SU-DHL-6 (cell line): Measurements from ENCODE around the gene LPIN1.

ENCODE experiments used
- H2AFZ ChIP-seq: fragments of 200-600 bp; sonication (generic); 2 replicates; pipeline ENCODE4 v1.6.1; 2014; ENCODE audit warnings: low read depth, mild to moderate bottlenecking, moderate library complexity, mixed read lengths, antibody characterized with exemption, low read length; ENCODE audit not compliant: severe bottlenecking
- H3F3A ChIP-seq: fragments of 200-600 bp; shearing (Covaris generic); 2 replicates; pipeline ENCODE4 v1.6.0; 2016; ENCODE audit warnings: antibody characterized with exemption, mild to moderate bottlenecking; ENCODE audit not compliant: insufficient read depth
- H3K27ac ChIP-seq: fragments of 200-600 bp; sonication (generic); 2 replicates; pipeline ENCODE4 v1.5.1; 2016; ENCODE audit warnings: low read depth, mild to moderate bottlenecking, low read length, moderate library complexity, mixed read lengths
- H3K27me3 ChIP-seq: fragments of 200-600 bp; sonication (generic), shearing (Covaris generic); 2 replicates; pipeline ENCODE4 v1.6.0; 2014; ENCODE audit warnings: mild to moderate bottlenecking, low read length
- H3K36me3 ChIP-seq: fragments of 200-600 bp; sonication (generic); 2 replicates; pipeline ENCODE4 v1.6.1; 2014; ENCODE audit warnings: mild to moderate bottlenecking, low read length, mixed read lengths
- H3K4me2 ChIP-seq: fragments of 300-600, 200-600 bp; shearing (Covaris generic), sonication (generic); 2 replicates; pipeline ENCODE4 v1.6.0; 2014; ENCODE audit warnings: low read length, low read depth, mild to moderate bottlenecking; ENCODE audit not compliant: poor library complexity, severe bottlenecking
- H3K4me3 ChIP-seq: fragments of 200-600 bp; sonication (generic); 2 replicates; pipeline ENCODE4 v1.5.1; 2014; ENCODE audit warnings: antibody characterized with exemption, low read length, mild to moderate bottlenecking, mixed read lengths; ENCODE audit not compliant: insufficient read depth, poor library complexity, severe bottlenecking
- H3K79me2 ChIP-seq: fragments of 200-600 bp; sonication (generic); 2 replicates; pipeline ENCODE4 v1.6.1; 2014; ENCODE audit warnings: mild to moderate bottlenecking, low read length, moderate library complexity; ENCODE audit not compliant: insufficient read depth
- H3K9ac ChIP-seq: fragments of 200-600 bp; sonication (generic); 2 replicates; pipeline ENCODE4 v1.7.0; 2014; ENCODE audit warnings: mild to moderate bottlenecking, low read length
- H3K9me2 ChIP-seq: fragments of 200-600 bp; sonication (generic); replicated peaks from 2 replicates; pipeline ENCODE4 v1.6.1; 2014; ENCODE audit warnings: low read length; ENCODE audit not compliant: insufficient read depth
- H3K9me3 ChIP-seq: fragments of 200-600 bp; sonication (generic); 2 replicates; pipeline ENCODE4 v1.6.1; 2014; ENCODE audit warnings: low read length, mixed read lengths; ENCODE audit not compliant: insufficient read depth
- H4K20me1 ChIP-seq: fragments of 200-600 bp; sonication (generic); 2 replicates; pipeline ENCODE4 v1.6.1; 2014; ENCODE audit warnings: low read depth, mild to moderate bottlenecking, antibody characterized with exemption, low read length, moderate library complexity, mixed read lengths
- EZH2phosphoT487 ChIP-seq: fragments of 200-600 bp; sonication (generic), shearing (Covaris generic); conservative IDR thresholded peaks from 2 replicates; pipeline ENCODE4 v1.6.1; 2018; ENCODE audit warnings: mild to moderate bottlenecking, antibody characterized with exemption, low read length, moderate library complexity, mixed read lengths
- TF ChIP-seq, protein P1 (sequence below): fragments of 200-600 bp; sonication (generic); IDR thresholded peaks from one replicate; pipeline ENCODE4 v1.5.1; 2017; ENCODE audit warnings: antibody characterized with exemption, mild to moderate bottlenecking, low read length, moderate library complexity; ENCODE audit not compliant: insufficient read depth, poor library complexity, severe bottlenecking

Gene LPIN1

GRCh38 chr2:11752906-11753305 is 6.5 kb downstream of the LPIN1 start:
- H3K27ac ChIP-seq = peak overlapping the region; percentile 98
- H2AFZ ChIP-seq = no peak overlapping the region
- H3K4me3 ChIP-seq = peak overlapping the region; percentile 15
- no peaks in the 10 kb centered on the region for H3K27me3 ChIP-seq
- peaks cover 2% of the 10 kb centered on the region; the same call in 1 of the 2 replicates for H3K36me3 ChIP-seq
- H3F3A ChIP-seq = peaks cover 77% of the 10 kb centered on the region
- H3K79me2 ChIP-seq = peaks cover 81% of the 10 kb centered on the region
- no peaks in the 10 kb centered on the region for H3K9me3 ChIP-seq
- TF ChIP-seq, protein P1, sequence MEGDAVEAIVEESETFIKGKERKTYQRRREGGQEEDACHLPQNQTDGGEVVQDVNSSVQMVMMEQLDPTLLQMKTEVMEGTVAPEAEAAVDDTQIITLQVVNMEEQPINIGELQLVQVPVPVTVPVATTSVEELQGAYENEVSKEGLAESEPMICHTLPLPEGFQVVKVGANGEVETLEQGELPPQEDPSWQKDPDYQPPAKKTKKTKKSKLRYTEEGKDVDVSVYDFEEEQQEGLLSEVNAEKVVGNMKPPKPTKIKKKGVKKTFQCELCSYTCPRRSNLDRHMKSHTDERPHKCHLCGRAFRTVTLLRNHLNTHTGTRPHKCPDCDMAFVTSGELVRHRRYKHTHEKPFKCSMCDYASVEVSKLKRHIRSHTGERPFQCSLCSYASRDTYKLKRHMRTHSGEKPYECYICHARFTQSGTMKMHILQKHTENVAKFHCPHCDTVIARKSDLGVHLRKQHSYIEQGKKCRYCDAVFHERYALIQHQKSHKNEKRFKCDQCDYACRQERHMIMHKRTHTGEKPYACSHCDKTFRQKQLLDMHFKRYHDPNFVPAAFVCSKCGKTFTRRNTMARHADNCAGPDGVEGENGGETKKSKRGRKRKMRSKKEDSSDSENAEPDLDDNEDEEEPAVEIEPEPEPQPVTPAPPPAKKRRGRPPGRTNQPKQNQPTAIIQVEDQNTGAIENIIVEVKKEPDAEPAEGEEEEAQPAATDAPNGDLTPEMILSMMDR = no peak
- no peak for TF ChIP-seq EZH2phosphoT487
- H4K20me1 ChIP-seq = no peaks in the 10 kb centered on the region
- H3K9ac ChIP-seq = peak overlapping the region; percentile 60
- peak overlapping the region; percentile 65 for H3K4me2 ChIP-seq
- no peaks in the 10 kb centered on the region for H3K9me2 ChIP-seq

GRCh38 chr2:11753452-11753885 is 7.0 kb downstream of the LPIN1 start:
- Histone ChIP-seq H3K79me2 (peaks cover 81% of the 10 kb centered on the region), H3K27me3 (no peaks in the 10 kb centered on the region), H3K36me3 (peaks cover 7% of the 10 kb centered on the region; the same call in 1 of the 2 replicates), H4K20me1 (0 out of 2 replicates have a peak, but pooled peaks cover 3% of the 10 kb centered on the region), H3F3A (peaks cover 77% of the 10 kb centered on the region), H3K4me2 (peak overlapping the region; percentile 65), H3K27ac (peak overlapping the region; percentile 98), H3K9me3 (no peaks in the 10 kb centered on the region), H3K4me3 (peak overlapping the region; percentile 45), H3K9ac (peak overlapping the region; percentile 60), H3K9me2 (no peaks in the 10 kb centered on the region), H2AFZ (no peak overlapping the region)
- TF ChIP-seq, protein P1 = no peak
- no peak for TF ChIP-seq EZH2phosphoT487

DNA sequence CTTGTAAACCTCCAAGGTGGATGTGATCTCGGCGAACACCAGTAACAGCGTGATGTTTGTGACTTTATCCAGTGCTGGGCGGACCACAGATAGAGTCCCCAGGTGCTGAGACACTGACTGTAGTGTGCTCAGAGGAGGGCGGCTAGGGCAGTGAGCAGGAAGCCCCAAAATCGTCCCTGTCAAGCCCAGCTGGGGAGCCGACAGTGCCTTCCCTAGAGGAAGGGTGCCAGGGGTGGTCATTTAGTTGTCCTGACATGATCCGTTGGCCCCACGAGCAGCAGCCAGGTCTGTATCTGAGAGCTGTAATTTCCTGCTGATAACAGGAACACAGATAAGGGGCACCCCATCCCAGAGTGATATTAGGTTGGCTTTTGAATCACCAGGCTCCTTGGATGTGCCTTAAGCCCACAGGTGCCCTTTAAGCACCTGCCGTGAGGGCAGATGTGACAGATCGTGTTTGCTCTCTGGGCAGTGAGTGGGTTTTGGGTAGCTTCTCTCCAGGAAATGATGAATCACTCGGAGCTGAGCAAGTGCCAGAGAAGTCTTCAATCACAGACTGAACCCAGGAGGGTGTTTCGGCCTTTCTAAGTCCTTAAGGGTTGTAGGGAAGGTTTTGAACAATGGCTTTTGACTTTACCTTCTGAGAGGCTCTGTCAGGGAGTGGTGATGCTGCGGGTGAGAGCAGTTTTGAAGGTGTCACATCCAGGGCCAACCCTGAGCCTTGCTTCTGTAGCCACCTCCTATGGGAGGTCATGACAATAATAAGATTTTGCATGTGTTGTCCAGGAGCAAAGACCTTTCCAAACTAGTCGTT is 7.7 kb downstream of the LPIN1 start:
- Histone ChIP-seq H3K36me3 (peaks cover 8% of the 10 kb centered on the region; the same call in 1 of the 2 replicates), H3K27ac (peak overlapping the region; percentile 98)

More for the DNA sequence above, 7.7 kb downstream of the LPIN1 start:
- H3K9me3 ChIP-seq = no peaks in the 10 kb centered on the region
- no peaks in the 10 kb centered on the region for H3K9me2 ChIP-seq
- peak overlapping the region; percentile 45 for H3K4me3 ChIP-seq
- no peak for TF ChIP-seq EZH2phosphoT487
- TF ChIP-seq, protein P1 = no peak
- peaks cover 81% of the 10 kb centered on the region for H3K79me2 ChIP-seq
- H2AFZ ChIP-seq = no peak overlapping the region
- H3F3A ChIP-seq = peaks cover 73% of the 10 kb centered on the region
- peak overlapping the region; percentile 65 for H3K4me2 ChIP-seq
- 0 out of 2 replicates have a peak, but pooled peaks cover 3% of the 10 kb centered on the region for H4K20me1 ChIP-seq
- peak overlapping the region; percentile 56 for H3K9ac ChIP-seq
- H3K27me3 ChIP-seq = no peaks in the 10 kb centered on the region
